B cell (primary cell): ENCODE measurements around the gene ENDOU.

Experiments
- EZH2 ChIP-seq: IDR thresholded peaks from 2 replicates; pipeline ENCODE4 v1.6.1; 2012; ENCODE audit warnings: borderline replicate concordance, low read depth, mild to moderate bottlenecking, moderate library complexity, low read length; ENCODE audit not compliant: insufficient read depth, poor library complexity, severe bottlenecking
- TF ChIP-seq, protein P1 (sequence below): fragments of 200-600 bp; IDR thresholded peaks from one replicate; pipeline ENCODE4 v1.8.0; 2022; ENCODE audit warnings: antibody characterized with exemption, mild to moderate bottlenecking

DNA sequence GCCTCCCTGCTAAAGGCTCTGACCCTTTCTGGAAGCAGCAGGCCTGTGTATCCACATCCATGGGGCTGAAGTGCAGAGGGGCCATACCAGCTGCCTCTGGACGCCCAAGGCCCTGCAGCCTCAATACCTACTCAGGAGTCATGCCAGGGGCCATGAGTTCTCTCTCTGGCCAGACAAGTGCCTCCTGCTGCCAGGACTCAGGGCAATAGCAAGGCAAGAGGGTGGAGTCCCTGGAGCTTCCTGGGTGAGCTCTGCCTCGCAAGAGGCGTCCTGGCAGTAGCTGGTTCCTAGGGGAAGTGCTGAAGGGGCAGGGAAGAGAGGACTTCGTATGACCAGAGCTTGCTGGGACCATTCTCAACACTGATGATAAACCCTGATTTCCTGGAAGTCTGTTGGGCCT, 10.9 kb upstream of the ENDOU start:
- TF ChIP-seq, protein P1, sequence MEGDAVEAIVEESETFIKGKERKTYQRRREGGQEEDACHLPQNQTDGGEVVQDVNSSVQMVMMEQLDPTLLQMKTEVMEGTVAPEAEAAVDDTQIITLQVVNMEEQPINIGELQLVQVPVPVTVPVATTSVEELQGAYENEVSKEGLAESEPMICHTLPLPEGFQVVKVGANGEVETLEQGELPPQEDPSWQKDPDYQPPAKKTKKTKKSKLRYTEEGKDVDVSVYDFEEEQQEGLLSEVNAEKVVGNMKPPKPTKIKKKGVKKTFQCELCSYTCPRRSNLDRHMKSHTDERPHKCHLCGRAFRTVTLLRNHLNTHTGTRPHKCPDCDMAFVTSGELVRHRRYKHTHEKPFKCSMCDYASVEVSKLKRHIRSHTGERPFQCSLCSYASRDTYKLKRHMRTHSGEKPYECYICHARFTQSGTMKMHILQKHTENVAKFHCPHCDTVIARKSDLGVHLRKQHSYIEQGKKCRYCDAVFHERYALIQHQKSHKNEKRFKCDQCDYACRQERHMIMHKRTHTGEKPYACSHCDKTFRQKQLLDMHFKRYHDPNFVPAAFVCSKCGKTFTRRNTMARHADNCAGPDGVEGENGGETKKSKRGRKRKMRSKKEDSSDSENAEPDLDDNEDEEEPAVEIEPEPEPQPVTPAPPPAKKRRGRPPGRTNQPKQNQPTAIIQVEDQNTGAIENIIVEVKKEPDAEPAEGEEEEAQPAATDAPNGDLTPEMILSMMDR: no peak
- no peak for TF ChIP-seq EZH2
